GM18505 (cell line): ENCODE measurements around the gene NAV2.

Experiments
- ATAC-seq: cut with Tn5 transposase; IDR thresholded peaks from one replicate; pipeline ENCODE4 v1.9.1; 2021; ENCODE audit not compliant: unreplicated experiment
- POLR2A ChIP-seq: IDR thresholded peaks from 4 replicates; pipeline ENCODE4 v1.6.1; 2011; ENCODE audit warnings: borderline replicate concordance; ENCODE audit not compliant: insufficient read depth, insufficient read length; ENCODE audit errors: extremely low read depth

The NAV2 gene

GRCh38 chr11:20045098-20045688 is 332.6 kb downstream of the NAV2 start:
- no peak for ATAC-seq
- no peak for TF ChIP-seq POLR2A

GRCh38 chr11:20046416-20046815 is 333.8 kb downstream of the NAV2 start:
- TF ChIP-seq POLR2A, result no peak
- no peak for ATAC-seq

GRCh38 chr11:20047006-20047768 is 334.6 kb downstream of the NAV2 start:
- TF ChIP-seq POLR2A, result no peak
- no peak for ATAC-seq

DNA sequence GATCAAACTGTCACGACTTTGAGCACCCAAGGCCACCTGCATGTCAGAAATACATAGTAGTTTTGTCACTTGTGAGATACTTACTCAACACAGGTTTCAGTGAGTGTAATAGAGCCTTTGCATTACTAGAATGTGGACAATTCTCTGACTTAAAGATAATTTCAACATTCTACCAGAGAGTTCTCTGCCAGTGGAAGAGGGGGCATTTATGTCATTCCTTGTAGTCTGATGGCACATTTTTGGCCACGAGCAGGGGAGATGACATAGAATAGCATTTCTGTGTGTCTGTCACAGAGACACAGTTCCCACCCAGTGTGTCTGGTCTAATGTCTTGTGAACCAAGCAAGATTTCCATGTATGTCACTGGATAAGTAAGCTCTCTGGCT is 335.1 kb downstream of the NAV2 start:
- no peak for TF ChIP-seq POLR2A
- no peak for ATAC-seq

DNA sequence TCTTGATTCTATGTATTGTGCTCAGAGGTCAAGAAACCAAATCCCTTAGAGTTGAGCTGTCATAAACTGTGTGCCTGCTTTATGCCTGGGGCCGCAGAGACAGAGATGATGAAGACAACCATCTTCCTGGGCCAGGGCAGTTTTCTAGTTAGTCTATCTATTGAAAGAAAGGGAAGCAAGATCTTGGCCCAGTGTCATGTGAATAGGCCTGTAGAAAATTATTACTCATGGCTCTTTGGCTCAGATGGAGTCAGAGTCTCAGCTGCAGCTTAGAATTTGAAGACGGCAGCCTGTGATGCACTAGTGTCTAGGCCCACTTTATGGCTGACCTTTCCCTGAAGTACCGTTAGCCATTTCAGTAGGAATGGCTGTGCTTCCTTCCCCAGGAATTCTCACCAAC is 335.6 kb downstream of the NAV2 start:
- ATAC-seq, result no peak
- TF ChIP-seq POLR2A, result no peak

- no peak for ATAC-seq
- TF ChIP-seq POLR2A, result no peak
These were observed 336.1 kb downstream of the NAV2 start for GRCh38 chr11:20048707-20049106.

- TF ChIP-seq POLR2A, result no peak
These were observed 336.6 kb downstream of the NAV2 start for GRCh38 chr11:20049231-20049630.

DNA sequence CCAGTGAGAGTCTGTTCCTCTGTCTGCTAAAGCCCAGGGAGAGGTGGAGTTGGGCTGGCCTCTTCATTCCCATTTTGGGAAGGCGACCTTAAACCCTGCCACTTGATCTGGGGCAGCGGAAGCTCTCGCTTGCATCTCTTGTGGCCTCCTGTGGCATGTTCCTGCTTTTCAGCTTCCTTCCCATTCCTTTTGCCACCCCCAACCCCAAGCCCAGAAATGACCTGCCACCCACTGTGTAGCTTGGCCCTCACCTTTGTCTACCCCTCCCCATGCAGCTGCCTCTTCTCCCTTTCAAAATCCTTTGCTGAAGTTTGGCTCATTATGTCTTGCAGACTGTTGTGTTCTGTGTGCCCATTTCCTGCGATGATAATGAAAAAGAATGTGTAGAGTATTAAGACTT is 337.4 kb downstream of the NAV2 start:
- no peak for ATAC-seq
- no peak for TF ChIP-seq POLR2A

More at GRCh38 chr11:20049231-20049630, 336.6 kb downstream of the NAV2 start:
- ATAC-seq, result no peak

DNA sequence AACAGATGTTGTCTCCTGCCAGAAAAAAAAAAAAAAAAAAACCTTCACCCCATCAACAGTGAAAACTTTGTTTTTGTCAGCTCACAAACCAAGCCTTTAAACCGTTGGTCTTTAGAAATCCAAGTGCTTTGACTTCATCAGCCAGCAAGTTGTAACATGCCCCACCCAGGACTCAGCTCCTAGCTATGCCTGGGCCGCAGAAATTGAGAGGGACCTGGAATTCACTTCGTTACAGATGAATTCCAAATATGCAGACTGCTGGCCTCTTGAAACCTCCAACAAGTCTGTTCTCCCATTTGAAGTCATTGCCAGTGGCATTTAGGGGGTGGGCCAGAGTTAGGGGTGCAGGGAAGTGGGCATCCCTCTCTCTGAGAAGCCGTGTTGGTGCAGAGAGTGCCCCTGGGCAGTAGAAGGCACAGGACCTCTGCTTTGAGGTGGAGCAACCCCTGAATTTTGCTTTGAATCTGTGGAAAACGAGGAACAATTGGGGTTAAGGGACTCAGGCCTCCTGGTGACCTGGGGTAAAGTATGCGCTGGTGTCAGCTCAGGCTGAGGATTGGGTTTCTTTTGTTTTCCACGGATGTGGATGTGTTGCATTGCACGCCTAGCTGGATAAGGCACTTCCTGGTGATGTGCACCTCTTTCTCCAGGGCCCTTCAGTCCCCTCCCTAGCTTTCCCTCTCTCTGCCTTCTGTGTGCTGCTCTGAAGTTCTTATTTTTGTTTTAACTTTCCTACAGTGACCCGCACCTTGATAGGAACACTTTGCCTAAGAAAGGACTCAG is 338.1 kb downstream of the NAV2 start:
- ATAC-seq, result no peak
- no peak for TF ChIP-seq POLR2A

DNA sequence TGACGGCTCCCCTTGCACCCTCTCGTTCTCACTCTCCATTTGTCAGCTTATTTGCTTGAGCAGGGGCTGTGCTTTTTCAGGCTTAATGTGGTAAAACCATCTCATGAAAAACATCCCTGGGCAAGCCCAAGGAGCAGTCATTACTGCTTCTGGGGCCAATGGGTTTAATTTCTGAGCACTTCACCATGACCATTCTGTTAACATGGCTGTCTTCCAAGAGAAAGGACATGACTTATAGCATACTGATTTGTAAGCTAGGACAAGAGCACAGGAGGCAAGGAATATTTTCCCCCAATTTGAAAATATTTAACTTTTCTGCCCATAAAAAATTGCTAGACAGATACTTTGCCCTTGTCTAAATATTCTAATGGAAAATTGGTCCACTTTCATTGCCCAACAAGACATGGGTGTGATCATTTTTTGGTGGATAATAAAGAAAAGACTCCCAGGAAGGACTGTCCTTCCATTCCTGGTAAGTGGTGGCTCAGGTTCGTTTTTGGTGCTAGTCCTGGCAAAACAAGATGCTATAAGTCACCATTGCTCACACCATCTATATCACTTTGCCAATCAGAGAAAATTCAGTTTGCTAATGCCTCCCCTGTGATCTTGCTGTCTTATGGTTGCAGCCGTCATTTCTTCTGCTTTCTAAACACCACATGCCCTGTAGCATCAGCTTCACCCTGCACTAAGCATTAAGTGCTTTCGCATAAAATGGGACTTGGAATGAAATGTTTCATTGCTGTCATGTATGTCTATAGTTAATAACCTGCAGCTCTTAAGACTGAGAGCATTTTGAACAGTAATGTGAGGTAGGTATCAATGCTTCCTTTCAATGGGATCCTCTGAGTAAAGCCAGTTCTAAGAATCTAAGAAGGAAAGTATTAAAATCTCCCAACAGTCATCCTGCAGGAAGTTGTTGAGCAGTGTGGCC is 339.1 kb downstream of the NAV2 start:
- no peak for TF ChIP-seq POLR2A
- no peak for ATAC-seq

DNA sequence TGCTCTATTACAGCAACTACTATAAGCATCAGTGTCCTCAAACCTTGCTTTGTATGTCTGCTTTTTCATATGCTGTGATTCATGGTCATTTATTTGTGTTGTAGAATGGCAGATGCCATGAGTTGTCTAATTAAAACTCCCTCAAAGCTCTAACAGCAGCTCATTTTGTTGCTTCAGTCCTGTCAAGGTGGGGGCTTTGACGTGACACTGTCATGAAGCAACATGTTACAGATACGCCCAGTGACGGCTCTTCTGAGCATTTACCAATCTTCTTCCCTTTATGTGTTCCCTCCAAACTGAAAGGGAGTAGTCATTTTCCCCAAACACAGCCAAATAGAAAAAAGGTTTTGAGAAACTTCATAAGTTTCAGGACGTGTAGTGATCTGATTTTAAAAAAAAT is 340.9 kb downstream of the NAV2 start:
- no peak for TF ChIP-seq POLR2A
- no peak for ATAC-seq

DNA sequence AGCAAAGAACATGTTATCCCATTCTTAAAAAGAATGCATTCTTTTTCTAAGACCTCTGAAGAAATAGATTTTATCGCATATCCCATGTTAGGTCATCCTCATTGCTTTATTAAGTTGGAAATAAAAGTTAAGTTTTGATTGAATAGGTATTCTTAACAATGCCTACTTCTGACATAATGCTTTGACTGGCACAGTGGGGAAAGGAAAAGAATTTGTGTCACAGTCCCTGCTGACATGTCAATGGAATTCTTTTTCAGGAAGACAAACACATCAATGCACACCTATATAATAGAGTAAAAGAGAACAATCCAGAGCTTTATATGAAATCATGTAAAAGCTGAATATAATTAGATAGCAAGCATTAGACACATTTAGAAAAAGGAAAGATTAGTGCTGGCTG is 341.9 kb downstream of the NAV2 start:
- TF ChIP-seq POLR2A, result no peak
- no peak for ATAC-seq

- no peak for ATAC-seq
- no peak for TF ChIP-seq POLR2A
These were observed 342.7 kb downstream of the NAV2 start for GRCh38 chr11:20055312-20055711.
